Renal pelvis (tissue), 4 donors: Measurements from ENCODE around the gene PLOD2. TPM values are rescaled to one million over a fixed set of nuclear protein-coding genes. Genes with fewer than 3 reads are reported as not detected.
"Not testable (repeated sequence)": the region's sequence is repeated elsewhere in the genome, so short reads cannot be mapped to it uniquely, and the experiment has no call there.

ENCODE experiments used
- DNase-seq: peaks from one replicate; pipeline ENCODE4 v3.0.0-alpha.2; 2013
- polyA plus RNA-seq, 3 donors: library from polyadenylated mRNA; unstranded; fragments of 120-200 nt; gene quantifications; one replicate each; pipeline ENCODE4 v1.2.1, GENCODE V29; 2013; ENCODE audit not compliant: insufficient read length in 3 of 3

The PLOD2 gene
- polyA plus RNA-seq, 3 donors = 126 to 162 (median 152) TPM

DNA sequence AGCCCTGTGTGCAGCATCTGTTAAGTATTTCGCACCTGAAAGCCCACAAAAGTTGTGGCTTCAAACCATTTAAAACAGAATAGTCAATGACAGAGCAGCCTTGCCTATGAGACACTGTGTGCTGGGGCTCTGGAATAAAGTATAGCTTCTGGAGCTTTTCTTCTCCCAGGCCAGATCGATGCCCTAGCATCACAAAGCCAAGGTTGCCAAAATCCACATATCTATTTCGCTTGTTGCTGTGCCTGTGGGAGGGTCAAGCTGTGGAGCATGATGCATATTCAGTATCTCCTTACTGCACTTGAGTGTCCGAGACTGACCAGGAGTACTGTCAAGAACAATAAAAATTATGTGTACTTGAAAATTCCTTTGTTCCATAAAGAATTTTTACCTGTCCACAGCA lies 7.6 kb downstream of the PLOD2 start:
- no peak for DNase-seq

DNA sequence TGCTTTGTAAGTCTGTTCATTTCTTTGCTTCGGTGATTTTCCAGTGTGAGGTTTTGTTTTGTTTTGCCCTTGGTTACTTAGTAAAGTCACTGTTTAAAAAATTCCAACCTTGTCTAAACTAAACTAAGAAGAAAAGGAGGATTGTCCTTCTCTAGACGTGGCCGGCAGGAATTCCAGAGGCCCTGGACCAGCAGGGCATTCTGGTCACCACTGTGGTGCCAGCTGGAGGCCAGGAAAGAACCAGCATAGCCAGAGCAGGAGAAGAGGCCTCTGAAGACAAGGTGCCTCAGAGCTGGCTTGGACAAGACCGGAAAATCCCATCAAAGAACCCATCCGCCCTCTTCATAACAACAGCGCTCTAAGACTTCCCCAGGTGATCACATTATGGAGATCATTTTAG lies 8.2 kb downstream of the PLOD2 start:
- DNase-seq = no peak

DNA sequence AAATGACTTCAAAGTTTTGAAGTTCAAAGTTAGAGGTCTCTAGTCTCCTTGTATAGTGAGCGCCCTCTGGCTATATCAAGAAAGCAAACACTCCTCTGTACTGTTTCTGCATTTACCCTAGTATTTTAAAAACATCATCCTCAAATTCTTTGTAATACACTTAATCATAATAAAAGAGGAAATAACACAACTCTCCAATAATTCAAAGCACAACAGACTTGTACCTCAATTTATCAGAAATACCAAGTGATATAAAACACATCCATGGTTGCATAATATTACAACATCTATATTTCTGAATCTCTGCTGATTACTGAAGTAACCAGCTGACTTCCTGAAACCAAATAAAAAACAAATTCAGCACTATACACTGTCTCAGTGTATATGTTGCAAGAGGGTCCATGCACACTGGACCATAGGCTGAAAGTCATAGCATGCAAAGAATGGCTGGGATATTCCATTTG lies 12.5 kb downstream of the PLOD2 start:
- DNase-seq = no peak

DNA sequence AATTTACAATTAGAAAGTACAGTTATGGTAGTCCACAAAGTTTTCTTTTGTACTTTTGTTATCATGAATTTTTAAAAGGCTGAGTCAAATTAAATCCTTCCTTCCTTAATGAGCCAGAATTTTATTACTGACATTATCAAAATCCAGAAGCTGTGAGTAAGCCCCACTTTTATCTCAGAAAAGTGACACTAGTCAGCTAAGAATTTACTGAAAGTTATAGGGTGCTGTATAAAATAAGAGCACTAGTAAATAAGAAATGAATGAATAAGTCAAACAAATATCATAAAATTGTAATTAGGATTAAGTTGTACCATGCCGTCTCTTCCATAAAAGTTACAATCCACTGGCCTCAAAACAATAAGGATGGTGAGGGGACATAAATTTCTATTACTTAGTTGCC lies 15.3 kb downstream of the PLOD2 start:
- DNase-seq = no peak

DNA sequence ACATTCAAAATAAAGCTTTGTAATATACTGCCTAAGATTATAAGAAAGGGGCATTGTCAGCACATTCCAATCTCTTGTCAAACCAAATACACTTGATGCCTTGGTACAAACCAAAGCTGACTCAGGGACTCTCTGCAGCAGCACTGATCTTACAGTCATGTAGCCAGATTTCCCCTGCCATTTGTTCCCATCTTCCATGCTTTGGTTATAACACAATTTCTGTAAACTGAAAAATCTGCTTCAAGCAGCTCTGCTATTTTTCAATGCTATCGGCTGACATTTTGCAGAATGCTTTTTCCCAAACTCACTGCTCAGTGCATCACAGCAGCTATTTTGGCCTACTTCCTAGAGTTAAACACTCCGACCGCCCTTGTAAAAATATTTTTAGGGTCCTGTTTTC lies 18.2 kb downstream of the PLOD2 start:
- no peak for DNase-seq

DNA sequence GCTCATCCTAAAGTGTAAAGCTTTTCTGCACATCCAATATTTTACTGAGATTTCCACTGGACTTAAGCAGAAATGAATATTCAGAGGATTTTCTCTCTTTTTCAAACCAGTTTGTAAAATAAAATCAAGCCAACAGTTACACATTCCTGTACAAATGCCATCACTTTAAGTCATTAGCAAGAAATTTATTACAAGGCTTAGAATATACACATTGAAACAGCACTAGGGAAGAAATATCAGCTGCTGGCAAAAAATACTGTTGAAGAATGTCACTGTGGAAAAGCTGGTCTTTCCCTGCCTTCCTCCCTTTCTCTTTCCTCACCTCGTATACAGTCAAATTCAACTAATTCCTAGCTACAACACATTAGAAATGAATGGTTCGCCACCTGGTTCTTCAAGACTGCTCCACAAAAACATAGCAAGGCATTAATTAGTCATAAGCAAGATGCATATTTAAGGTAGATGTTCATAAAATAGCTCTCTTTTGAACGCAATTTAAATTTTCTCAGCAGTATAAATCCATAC lies 21.3 kb downstream of the PLOD2 start:
- DNase-seq = no peak

DNA sequence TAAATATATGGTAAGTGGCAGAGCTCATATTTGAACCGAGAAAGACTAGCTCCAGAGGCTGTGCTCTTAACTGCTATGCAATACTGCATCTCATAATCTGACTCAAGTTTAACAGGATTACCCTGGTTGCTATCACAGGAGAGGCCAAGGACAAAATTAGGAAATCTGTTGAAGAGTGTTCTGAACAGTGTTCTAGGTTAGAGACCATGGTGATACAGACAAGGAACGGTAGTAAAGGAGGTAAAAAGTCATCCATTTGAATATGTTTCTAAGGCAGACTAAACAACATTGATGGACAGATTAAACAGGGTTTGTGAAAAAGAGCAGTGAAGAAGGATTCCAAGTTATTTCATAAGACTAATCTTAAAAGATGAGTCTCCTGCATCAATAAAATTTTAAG lies 22.1 kb downstream of the PLOD2 start:
- DNase-seq = no peak

DNA sequence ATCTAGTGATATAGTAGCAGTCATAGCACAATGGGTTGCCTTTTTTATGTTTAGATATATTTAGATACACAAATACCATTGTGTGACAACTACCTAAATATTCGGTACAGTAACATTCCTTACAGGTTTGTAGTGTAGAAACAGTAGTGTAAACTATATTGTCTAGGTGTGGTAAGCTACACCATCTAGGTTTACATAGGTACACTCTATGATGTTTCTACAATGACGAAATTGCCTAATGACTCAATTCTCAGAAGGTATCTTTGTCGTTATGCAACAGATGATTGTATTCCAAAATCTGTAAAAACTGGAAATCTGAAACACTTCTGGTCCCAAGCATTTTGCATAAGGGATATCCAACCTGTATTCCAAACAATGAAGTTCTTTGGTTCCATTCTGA lies 24.3 kb downstream of the PLOD2 start:
- no peak for DNase-seq

DNA sequence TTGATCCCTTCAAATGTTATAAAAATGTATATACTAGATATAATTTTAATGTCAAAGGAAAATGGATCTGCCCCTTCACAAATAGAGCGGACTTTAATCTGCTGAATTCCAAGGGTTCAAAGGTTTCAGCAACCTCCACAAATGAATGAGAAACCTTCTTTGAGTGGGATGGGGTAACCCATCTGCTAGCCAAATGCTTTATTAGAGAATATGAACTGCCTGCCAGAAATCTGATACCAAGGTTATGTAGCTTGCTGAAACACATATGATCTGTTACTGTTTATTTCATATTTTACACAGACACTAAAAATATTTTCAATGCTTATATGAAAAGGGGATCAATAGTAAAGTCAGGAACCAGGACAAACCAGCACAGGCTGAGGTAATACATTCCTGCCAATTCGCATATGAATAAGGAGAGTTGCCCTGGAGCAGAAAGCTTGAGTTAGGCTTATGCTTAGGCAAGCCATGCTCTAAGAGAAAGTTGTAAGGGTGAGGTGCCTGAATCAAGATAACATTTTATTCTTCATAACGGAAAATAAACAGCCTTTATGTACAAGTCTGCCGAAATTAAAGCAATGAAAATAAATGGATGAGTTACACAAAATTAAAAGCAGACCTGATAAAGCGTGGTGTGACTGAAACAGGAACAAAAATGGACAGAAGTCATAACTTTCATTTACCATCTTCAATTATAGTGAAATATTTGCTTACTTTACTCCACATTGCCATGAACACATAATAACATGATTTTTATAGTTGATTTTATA lies 26.5 kb downstream of the PLOD2 start:
- DNase-seq = no peak

DNA sequence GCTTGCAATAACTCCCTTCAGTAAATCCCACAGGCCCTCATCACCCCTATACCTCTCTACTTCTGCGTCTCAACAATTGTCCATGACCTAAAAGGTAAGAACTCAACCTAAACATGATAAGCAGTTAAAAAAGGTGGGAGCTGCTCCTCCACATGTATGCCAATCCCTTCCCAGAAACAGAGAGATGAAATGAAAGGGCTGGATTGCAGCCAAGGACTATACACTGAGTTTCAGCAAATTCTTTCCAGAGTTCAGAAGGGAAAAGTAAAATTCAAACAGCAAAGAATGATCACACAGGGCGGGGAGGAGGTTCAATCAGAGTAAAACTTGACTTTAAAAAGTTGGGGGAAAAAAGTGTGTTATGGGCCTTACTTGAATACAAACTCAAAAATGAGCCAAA lies 27.5 kb downstream of the PLOD2 start:
- DNase-seq = no peak

DNA sequence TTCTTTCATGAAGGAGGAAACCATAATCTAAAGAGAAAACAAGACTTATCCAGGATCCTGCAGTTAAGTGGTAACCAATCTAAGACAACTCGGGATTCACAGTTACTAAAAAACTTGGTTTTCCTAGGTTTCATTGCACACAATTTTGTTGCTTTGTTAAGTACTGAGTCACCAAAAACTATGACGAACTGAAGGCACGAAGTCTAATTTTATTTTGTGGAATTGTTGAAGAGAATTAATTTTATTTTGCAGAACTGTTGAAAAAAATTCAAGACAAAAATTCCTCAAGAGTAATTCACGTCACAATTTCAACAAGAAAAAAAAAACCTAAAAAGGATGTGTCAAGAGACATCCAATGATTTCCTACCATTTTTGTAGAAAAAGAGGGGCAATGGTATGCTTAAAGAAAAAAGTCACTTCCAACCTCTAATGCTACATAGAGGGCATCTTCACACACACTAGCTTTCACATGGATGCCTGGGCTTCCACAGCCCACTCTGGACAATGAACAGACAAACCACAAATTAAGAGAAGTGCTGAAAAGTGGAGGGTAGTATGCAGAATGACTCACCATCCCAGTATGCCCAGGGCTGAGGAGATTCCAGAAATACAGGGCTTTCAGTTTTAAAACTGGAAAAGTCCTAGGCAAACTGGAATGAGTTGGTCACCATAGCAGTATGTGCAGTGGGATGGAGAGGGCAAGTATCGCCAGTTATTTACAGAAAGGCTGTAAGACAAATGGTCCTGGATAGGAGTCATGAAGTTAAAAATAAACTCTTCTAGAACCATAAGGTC lies 29.2 kb downstream of the PLOD2 start:
- DNase-seq = no peak

DNA sequence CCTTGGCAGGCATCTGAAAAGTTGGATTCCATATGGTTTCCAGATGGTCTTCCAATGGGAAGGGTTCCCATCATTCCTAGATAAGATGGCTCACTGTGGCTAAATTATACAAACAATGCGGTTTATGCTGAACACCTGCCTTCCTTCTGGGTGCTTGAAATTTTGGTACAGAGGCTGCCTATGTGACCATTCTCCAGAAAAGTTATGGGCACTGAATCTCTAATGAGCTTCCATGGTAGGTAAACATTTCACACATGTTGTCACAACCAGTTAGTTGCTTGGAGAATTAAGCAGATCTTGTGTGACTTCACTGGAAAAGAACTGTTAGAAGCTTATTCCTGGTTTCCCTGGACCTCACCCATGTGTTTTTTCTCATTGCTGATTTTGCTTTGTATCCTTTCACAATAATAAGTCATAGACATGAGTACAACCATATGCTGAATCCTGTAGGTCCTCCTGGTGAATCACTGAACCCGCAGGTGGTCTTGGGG lies 30.1 kb downstream of the PLOD2 start:
- DNase-seq = no peak

DNA sequence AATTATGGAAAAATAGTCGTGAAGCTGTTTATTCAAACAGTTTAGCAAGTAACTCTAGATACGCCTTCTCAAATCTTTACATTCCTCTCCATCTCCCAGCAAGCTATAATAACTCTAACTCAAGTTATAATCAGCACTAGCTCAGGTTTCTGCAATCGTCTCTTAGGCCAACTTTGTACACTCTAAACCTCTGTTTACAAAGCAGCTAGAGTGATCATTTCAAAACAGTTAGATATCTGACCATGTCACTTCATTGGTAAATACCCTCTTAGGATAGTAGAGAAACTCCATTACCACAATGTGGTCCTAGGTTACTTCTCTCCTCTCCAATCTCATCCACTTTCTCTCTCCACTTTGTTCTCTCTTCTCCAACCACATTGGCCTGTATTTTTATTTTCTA lies 31.2 kb downstream of the PLOD2 start:
- DNase-seq = no peak

DNA sequence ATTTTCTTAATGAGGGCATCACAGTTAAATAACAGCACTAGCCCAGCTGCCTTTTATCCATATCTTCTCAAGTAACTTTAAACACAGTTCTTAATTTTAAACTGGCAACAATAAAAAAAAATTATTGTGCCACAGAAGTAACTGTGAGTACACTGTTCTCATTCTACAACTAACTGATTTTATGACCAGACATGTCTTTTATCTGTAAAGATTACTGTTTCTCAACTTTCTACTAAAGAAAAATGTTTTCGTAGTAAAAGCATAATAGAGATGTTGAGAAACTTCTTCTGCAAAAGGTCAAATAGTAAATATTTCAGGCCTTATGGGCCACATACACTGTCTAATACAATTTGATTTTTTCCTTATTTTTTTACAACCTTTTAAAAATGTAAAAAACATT lies 32.0 kb downstream of the PLOD2 start:
- no peak for DNase-seq

DNA sequence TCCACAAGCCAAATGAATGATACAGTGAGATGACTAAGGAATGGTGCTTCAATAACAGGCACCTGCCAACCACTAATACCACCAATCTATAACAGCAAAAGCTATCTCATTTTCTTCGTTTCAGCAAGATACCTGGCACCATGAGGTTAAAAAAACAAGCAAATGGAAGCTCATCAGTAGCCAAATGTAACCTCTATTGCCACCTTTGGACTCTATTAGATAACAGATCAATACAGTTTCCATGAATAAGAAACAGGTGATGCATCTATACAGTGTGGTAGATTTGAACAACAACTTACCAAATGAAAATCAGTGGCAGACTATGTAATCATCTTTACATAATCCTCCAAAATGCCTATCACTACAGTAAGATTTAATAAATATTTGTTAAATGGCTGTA lies 32.8 kb downstream of the PLOD2 start:
- no peak for DNase-seq

DNA sequence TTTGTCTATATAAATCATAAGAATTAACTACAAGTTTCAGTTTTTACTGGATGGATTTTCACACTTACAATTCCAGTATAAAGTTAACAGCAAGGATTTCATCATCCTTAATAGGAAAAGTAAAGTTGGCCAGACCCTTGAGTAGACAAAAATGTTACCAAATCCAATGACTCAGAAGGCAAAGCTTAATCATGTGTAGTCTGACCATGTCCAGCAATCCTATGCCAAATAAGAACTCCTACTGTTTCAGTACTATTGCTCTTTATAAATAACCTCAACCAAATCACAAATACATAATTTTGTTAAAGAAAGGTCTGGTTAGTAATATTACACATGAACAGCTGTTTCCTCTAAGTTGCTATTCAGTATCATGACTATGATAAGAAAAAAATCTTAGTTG lies 35.0 kb downstream of the PLOD2 start:
- DNase-seq = no peak

DNA sequence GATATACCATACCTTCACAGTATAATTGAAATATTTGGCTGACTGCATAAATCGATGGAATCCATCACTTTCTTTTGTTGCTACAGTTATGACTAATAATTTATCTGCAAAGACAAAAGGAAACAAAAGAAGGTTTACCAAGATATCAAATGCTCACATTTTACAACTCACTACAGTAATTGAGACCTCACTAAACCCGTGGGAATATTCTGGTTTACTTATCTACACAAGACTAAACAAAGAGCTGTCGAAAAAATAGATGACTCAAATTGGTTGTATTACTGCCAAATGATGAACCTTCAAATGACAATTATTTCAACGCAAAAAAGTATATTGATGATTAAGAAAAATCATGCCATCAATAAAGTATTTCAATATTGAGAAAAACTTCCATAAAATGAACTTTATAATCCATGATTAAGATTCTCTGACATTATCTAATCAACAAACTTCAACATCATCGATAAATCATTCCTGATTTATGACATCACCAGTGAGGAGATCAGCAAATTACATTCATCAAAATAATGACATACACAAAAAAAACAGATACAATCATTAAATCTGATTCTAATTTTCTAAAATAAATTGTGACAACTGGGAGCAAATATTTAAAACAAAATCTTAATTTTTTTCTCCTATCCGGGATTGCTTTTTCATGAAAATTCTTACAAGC lies 36.7 kb downstream of the PLOD2 start:
- DNase-seq = no peak

DNA sequence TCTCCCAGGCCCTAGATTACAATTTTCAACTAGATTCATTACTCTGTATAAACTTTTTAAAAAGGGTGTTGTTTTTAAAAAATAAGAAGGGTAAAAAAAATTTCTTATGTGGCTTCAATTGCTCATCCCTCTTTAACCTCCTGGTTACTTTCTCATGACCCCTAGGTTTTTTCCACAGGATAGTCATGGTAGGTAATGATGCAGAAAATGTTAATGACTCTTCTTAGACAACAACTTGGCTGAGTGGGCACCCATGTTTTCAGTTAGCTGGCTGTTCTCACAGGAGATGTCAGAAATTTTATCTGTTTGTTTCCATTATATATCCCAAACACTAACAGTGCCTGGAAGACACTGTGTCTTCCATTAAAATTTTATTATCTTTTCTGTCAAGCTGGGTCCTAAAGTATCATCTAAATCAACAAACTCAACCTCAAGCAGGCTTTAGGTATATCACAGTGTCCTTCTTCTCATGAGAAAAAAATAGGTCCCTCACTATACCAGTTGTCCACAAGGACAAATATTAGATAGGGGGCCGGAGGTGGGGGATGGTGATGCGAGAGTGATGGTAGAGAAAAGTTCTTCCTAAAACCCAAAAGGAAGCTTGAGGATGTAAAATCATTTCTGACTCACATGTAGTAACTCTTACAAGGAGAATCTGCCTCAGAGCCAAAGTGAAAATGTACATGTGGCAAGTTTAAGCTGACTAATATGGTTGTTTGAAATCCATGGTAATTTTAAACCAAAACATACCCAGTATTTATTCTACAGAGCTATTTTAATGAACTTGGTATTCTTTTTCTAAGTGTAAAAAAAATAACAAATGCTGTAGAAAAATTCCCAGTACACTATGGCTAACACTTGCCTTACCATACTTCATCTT lies 43.3 kb downstream of the PLOD2 start:
- DNase-seq = peak; percentile 48

DNA sequence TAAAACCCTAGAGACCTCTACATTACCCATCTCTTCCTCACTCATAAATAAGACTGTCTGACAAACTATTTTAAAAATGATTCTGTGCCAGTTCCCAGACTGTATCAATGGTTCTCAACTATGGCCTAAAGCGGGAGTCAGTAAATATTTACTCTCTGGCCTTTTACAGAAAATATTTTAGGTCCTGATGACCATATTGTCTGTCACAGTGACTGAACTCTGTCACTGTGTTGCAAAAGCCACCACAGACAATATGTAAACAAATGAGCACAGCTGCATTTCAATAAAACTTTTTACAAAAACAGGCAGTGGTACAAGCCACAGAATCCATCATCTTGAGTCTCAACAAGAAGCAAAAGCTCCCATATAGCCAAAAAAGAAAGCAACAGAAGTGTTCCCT lies 45.4 kb downstream of the PLOD2 start:
- no peak for DNase-seq

DNA sequence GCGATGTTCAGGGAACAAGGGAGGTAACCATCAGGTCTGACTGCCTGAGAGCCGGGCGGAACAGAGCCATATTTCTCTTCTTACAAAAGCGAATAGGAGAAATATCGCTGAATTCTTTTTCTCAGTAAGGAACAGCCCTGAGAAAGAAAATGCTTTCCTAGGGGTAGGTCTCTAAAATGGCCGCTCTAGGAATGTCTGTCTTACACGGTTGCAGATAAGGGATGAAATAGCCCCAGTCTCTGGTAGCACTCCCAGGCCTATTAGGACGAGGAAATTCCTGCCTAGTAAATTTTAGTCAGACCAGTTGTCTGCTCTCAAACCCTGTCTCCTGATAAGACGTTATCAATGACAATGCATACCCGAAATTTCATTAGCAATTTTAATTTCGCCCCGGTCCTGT lies 47.2 kb downstream of the PLOD2 start:
- not testable (repeated sequence) for DNase-seq

DNA sequence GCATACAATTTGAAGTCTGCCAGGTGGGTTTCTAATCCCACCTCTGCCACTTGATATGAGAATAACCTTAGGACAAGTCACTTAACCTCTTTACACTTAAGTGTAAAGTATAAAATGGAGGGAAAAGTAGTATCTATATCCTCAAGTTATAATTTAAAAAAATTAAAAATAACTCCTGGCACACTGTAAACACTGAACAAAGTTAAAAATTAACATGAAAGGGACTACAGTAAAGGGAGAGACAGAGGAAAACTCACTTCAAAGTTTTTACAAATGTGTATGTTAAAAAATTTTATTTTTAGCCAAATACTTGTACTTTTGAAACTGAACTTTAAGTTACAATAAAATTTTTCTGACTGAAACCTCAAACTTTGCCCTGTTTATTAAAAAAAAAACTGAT lies 49.6 kb downstream of the PLOD2 start:
- DNase-seq = no peak
